Prostate gland (tissue), 2 donors: ENCODE measurements around the gene LUC7L2.

Source experiments
- CTCF ChIP-seq, 4 experiments: fragments of 200-600 bp in 2 of 4; fragments of 450-650 bp in 2 of 4; sonication (generic) in 2 of 4; IDR thresholded peaks; 1 replicate in 3 of 4; 2 replicates in 1 of 4; pipeline ENCODE4 v1.5.1; 2016 to 2019; ENCODE audit warnings: antibody characterized with exemption in 4 of 4, mild to moderate bottlenecking in 2 of 4, moderate library complexity in 2 of 4
- POLR2A ChIP-seq: fragments of 450-650 bp; IDR thresholded peaks from one replicate; pipeline ENCODE4 v1.6.1; 2016; ENCODE audit warnings: antibody characterized with exemption, mild to moderate bottlenecking

- TF ChIP-seq CTCF (IDR thresholded peaks at IDR 0.05) (no peak), POLR2A (no peak)
Observed at GRCh38 chr7:139441961-139442360, 82.3 kb downstream of the LUC7L2 start.
